IMR-90 (cell line): Measurements from ENCODE around the gene EIF4E1B. TPM values are rescaled to one million over a fixed set of nuclear protein-coding genes. Genes with fewer than 3 reads are reported as not detected.

ENCODE experiments used
- ATAC-seq: fragments of 200-7000 bp; cut with Tn5 transposase; 2 replicates; pipeline ENCODE4 v1.9.1; 2020; ENCODE audit warnings: low read depth, mild to moderate bottlenecking, moderate library complexity
- BruUV-seq: library from RNA; stranded (reverse); fragments of 400-500 nt; replicated peaks from 2 replicates; lab custom pipeline; 2021; lab: Mats Ljungman, UMichigan
- CTCF ChIA-PET: fragments of 300-600 bp; formaldehyde crosslinking; extraction: SDS; loops from one replicate; lab custom pipeline; 2021; ENCODE audit warnings: antibody characterized with exemption; lab: Yijun Ruan, JAX
- POLR2A ChIA-PET: fragments of 300-600 bp; sonication (Branson Sonifier 250); formaldehyde crosslinking; loops from one replicate; lab custom pipeline; 2022; ENCODE audit warnings: antibody characterized with exemption; ENCODE audit not compliant: unreplicated experiment; lab: Charles Lee
- DNase-seq: peaks from one replicate; pipeline ENCODE4 v3.0.0; 2013
- H2AFZ ChIP-seq: replicated peaks from 2 replicates; pipeline ENCODE3; 2013; ENCODE audit warnings: low read length, mild to moderate bottlenecking; ENCODE audit not compliant: poor library complexity
- H2AK5ac ChIP-seq: 2 replicates; pipeline ENCODE4 v1.6.1; 2013; ENCODE audit warnings: low read depth, low read length, inconsistent platforms
- H2AK9ac ChIP-seq: replicated peaks from 2 replicates; pipeline ENCODE3; 2013; ENCODE audit warnings: mild to moderate bottlenecking, low read depth, low read length, moderate library complexity; ENCODE audit not compliant: poor library complexity
- H2BK120ac ChIP-seq: 2 replicates; pipeline ENCODE4 v1.6.1; 2013; ENCODE audit warnings: low read depth, low read length, inconsistent platforms
- H2BK15ac ChIP-seq: 3 replicates; pipeline ENCODE4 v1.6.1; 2013; ENCODE audit warnings: low read depth, low read length, inconsistent platforms
- H2BK20ac ChIP-seq: 2 replicates; pipeline ENCODE4 v1.6.1; 2013; ENCODE audit warnings: low read depth, mild to moderate bottlenecking, inconsistent platforms, low read length, moderate library complexity
- H2BK5ac ChIP-seq: 2 replicates; pipeline ENCODE4 v1.6.1; 2013; ENCODE audit warnings: mild to moderate bottlenecking, low read depth, low read length, inconsistent platforms; ENCODE audit not compliant: poor library complexity, severe bottlenecking
- H3K14ac ChIP-seq: replicated peaks from 2 replicates; pipeline ENCODE4 v1.6.1; 2013; ENCODE audit warnings: low read depth, low read length, inconsistent platforms
- H3K18ac ChIP-seq: 2 replicates; pipeline ENCODE4 v1.6.1; 2013; ENCODE audit warnings: low read depth, low read length, control low read depth
- H3K23ac ChIP-seq: 2 replicates; pipeline ENCODE4 v1.6.1; 2013; ENCODE audit warnings: low read depth, low read length, inconsistent platforms
- H3K27ac ChIP-seq: 2 replicates; pipeline ENCODE4 v1.5.1; 2013; ENCODE audit warnings: mild to moderate bottlenecking, control low read depth, low read length; ENCODE audit not compliant: insufficient read depth
- H3K27me3 ChIP-seq: 2 replicates; pipeline ENCODE4 v1.6.1; 2013; ENCODE audit warnings: low read length; ENCODE audit not compliant: control insufficient read depth, insufficient read depth
- H3K36me3 ChIP-seq: 2 replicates; pipeline ENCODE4 v1.6.1; 2013; ENCODE audit warnings: low read length, mixed read lengths; ENCODE audit not compliant: control insufficient read depth, insufficient read depth
- H3K4ac ChIP-seq: 2 replicates; pipeline ENCODE4 v1.6.1; 2013; ENCODE audit warnings: low read depth, low read length, inconsistent platforms
- H3K4me1 ChIP-seq: 2 replicates; pipeline ENCODE4 v1.6.1; 2013; ENCODE audit warnings: low read length, mixed read lengths; ENCODE audit not compliant: control insufficient read depth, insufficient read depth
- H3K4me2 ChIP-seq: 2 replicates; pipeline ENCODE4 v1.6.1; 2013; ENCODE audit warnings: low read depth, mild to moderate bottlenecking, control low read depth, low read length, moderate library complexity
- H3K4me3 ChIP-seq: 2 replicates; pipeline ENCODE4 v1.5.1; 2013; ENCODE audit warnings: low read depth, mild to moderate bottlenecking, control low read depth, low read length, moderate library complexity; ENCODE audit not compliant: insufficient read depth
- H3K56ac ChIP-seq: 2 replicates; pipeline ENCODE4 v1.6.1; 2013; ENCODE audit warnings: low read length, inconsistent platforms; ENCODE audit not compliant: insufficient read depth; ENCODE audit errors: extremely low read depth
- H3K79me1 ChIP-seq, 2 experiments: 2 replicates each; pipeline ENCODE4 v1.6.1; 2013; ENCODE audit warnings: low read length in 2 of 2, inconsistent platforms in 1 of 2, low read depth in 1 of 2
- H3K9ac ChIP-seq: 2 replicates; pipeline ENCODE4 v1.6.1; 2013; ENCODE audit warnings: low read depth, low read length, control low read depth
- H3K9me1 ChIP-seq: 2 replicates; pipeline ENCODE4 v1.6.1; 2013; ENCODE audit warnings: low read length, inconsistent platforms; ENCODE audit not compliant: insufficient read depth
- H3K9me3 ChIP-seq: 2 replicates; pipeline ENCODE4 v1.6.1; 2013; ENCODE audit warnings: low read length; ENCODE audit not compliant: control insufficient read depth, insufficient read depth
- H4K20me1 ChIP-seq: 2 replicates; pipeline ENCODE4 v1.6.1; 2013; ENCODE audit warnings: low read length, inconsistent platforms; ENCODE audit not compliant: insufficient read depth
- H4K5ac ChIP-seq: 2 replicates; pipeline ENCODE4 v1.6.1; 2013; ENCODE audit warnings: mild to moderate bottlenecking, low read depth, low read length, control low read depth
- H4K8ac ChIP-seq, 2 experiments: 2 replicates each; pipeline ENCODE4 v1.6.1; 2013; ENCODE audit warnings: low read depth in 2 of 2, low read length in 2 of 2, control low read depth in 1 of 2, inconsistent platforms in 1 of 2
- H4K91ac ChIP-seq: 2 replicates; pipeline ENCODE4 v1.6.1; 2013; ENCODE audit warnings: low read depth, low read length, inconsistent platforms; ENCODE audit not compliant: insufficient read depth
- CEBPB ChIP-seq: IDR thresholded peaks from 2 replicates; pipeline ENCODE4 v1.6.1; 2012; ENCODE audit warnings: low read depth, low read length, improper control_type of control experiment
- NFE2L2 ChIP-seq: fragments of 150-350 bp; IDR thresholded peaks from 2 replicates; pipeline ENCODE4 v1.6.1; 2016; ENCODE audit warnings: low read depth, mild to moderate bottlenecking, low read length
- RAD21 ChIP-seq: IDR thresholded peaks from 2 replicates; pipeline ENCODE4 v1.6.1; 2012; ENCODE audit warnings: low read length, improper control_type of control experiment
- SMC3 ChIP-seq: fragments of 150-350 bp; IDR thresholded peaks from 2 replicates; pipeline ENCODE4 v1.6.1; 2016; ENCODE audit warnings: low read depth, mild to moderate bottlenecking, antibody characterized with exemption, low read length, moderate library complexity
- WGBS, 2 experiments: methylation state at CpG; one replicate each; pipeline versions ENCODE4 v1.1.5 to v1.1.7; 2013; ENCODE audit warnings: missing lambda C conversion rate in 2 of 2; ENCODE audit not compliant: insufficient read length in 1 of 2; ENCODE audit errors: extremely low coverage in 2 of 2; 5-methylcytosine and 5-hydroxymethylcytosine counted together
- dilution Hi-C: fragments of 300-500 bp; cut with HindIII; formaldehyde crosslinking; loops from one replicate; pipeline ENCODE4 v1.14.3; 2018; ENCODE audit warnings: low sequenced_read_pairs; ENCODE audit not compliant: unreplicated experiment
- in situ Hi-C: fragments of 300-500 bp; cut with MboI; formaldehyde crosslinking; loops from 3 replicates; pipeline ENCODE4 v1.14.3; 2019; ENCODE audit warnings: low sequenced_read_pairs, inconsistent platforms, mixed read lengths
- intact Hi-C: fragments of 100-400 bp; cut with micrococcal nuclease; formaldehyde crosslinking; loops from 2 replicates; pipeline ENCODE4 v1.10.0; 2022
- polyA plus RNA-seq, 3 experiments: library from polyadenylated mRNA; depleted of rRNA; stranded (reverse); fragments of >200 nt; gene quantifications; 2 replicates each; pipeline ENCODE4 v1.2.3, GENCODE V29; 2012; ENCODE audit warnings: low replicate concordance in 1 of 3
- total RNA-seq: library from RNA; depleted of rRNA; stranded (reverse); fragments of >200 nt; gene quantifications from 2 replicates; pipeline ENCODE4 v1.2.3, GENCODE V29; 2012

The EIF4E1B gene
- total and polyA plus RNA-seq, 2 of the 4 experiments (the other 2 are of a cell fraction): not detected

- Histone ChIP-seq H4K20me1 (no peaks in the 10 kb centered on the region), H4K91ac (no peak overlapping the region), H3K27me3 (no peaks in the 10 kb centered on the region), H4K5ac (no peak overlapping the region), H3K18ac (no peak overlapping the region), H3K56ac (no peak overlapping the region), H4K8ac (no peak overlapping the region), H2BK15ac (no peak overlapping the region), H3K4ac (no peak overlapping the region), H2BK120ac (no peak overlapping the region), H3K27ac (no peak overlapping the region), H3K9me3 (no peaks in the 10 kb centered on the region), H2AFZ (no peak overlapping the region), H3K4me1 (no peaks in the 10 kb centered on the region), H3K4me3 (no peak overlapping the region), H3K4me2 (no peak overlapping the region), H3K9me1 (peaks cover 6% of the 10 kb centered on the region), H3K79me1 (no peaks in the 10 kb centered on the region), H3K9ac (no peak overlapping the region), H3K23ac (no peak overlapping the region), H3K36me3 (no peaks in the 10 kb centered on the region; the same call in 1 of the 2 replicates), H2BK5ac (no peak overlapping the region), H2AK9ac (no peak overlapping the region), H2BK20ac (no peak overlapping the region), H2AK5ac (no peak overlapping the region), H3K14ac (no peak overlapping the region)
- dilution Hi-C loops (no loop called here), intact Hi-C loops (no loop called here), in situ Hi-C loops (no loop called here)
- DNase-seq (no peak), ATAC-seq (no peak)
- POLR2A ChIA-PET: no interaction called here
- CTCF ChIA-PET: no interaction called here
- TF ChIP-seq CEBPB (no peak), SMC3 (no peak), RAD21 (no peak), NFE2L2 (no peak)
- WGBS, 2 experiments: no CpG with 5 or more reads among the region's 3 CpGs
- BruUV-seq: no TSS peak
Observed at GRCh38 chr5:176592573-176592972, 37.9 kb upstream of the EIF4E1B start.
